GM12873 (cell line): ENCODE results near the gene IFNAR1.

Experiments
- TF ChIP-seq, protein P1 (sequence below): IDR thresholded peaks from 2 replicates; pipeline ENCODE4 v1.5.1; 2012; ENCODE audit warnings: low read depth, mild to moderate bottlenecking, moderate library complexity, low read length, control low read depth; ENCODE audit not compliant: insufficient read depth; ENCODE audit errors: missing control alignments

Gene IFNAR1

DNA sequence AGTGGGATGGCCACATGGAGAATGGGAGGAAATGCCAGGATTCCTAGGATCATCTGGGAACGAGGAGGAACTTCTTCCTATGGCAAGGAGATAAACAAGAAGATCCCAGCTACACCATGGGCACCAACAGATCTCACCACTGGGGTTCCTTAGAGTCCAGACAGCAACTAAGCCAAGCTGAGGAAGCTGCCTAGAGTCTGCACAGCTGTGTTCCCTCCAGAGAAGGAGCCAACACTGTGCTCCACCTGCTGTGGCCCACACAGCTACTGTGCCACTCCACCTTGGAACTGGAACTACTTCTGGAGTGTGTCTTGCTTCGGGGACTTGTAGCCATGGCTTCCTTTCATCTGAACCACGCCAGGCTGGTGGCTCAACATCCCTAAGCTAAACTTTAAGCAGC lies 6.0 kb downstream of the IFNAR1 start:
- TF ChIP-seq, protein P1, sequence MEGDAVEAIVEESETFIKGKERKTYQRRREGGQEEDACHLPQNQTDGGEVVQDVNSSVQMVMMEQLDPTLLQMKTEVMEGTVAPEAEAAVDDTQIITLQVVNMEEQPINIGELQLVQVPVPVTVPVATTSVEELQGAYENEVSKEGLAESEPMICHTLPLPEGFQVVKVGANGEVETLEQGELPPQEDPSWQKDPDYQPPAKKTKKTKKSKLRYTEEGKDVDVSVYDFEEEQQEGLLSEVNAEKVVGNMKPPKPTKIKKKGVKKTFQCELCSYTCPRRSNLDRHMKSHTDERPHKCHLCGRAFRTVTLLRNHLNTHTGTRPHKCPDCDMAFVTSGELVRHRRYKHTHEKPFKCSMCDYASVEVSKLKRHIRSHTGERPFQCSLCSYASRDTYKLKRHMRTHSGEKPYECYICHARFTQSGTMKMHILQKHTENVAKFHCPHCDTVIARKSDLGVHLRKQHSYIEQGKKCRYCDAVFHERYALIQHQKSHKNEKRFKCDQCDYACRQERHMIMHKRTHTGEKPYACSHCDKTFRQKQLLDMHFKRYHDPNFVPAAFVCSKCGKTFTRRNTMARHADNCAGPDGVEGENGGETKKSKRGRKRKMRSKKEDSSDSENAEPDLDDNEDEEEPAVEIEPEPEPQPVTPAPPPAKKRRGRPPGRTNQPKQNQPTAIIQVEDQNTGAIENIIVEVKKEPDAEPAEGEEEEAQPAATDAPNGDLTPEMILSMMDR: peak; percentile 20

DNA sequence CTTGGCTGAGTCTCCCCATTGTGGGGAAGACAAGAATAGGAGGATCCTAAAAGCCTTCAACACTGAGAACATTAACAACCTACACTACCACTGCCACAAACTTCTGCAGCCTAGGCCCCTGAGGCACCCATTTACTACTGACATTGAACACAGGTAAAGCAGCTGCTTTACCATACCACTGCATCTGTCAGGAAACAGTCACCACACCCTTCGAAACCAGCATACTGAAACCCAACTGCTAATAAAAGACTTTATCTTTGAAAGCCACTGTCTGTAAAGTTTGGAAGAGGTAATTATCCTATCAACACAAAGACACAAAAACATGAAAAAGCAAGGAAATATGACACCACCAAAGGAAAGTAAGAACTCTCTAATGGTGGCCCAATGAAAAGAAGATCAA lies 7.4 kb downstream of the IFNAR1 start:
- TF ChIP-seq, protein P1: no peak

DNA sequence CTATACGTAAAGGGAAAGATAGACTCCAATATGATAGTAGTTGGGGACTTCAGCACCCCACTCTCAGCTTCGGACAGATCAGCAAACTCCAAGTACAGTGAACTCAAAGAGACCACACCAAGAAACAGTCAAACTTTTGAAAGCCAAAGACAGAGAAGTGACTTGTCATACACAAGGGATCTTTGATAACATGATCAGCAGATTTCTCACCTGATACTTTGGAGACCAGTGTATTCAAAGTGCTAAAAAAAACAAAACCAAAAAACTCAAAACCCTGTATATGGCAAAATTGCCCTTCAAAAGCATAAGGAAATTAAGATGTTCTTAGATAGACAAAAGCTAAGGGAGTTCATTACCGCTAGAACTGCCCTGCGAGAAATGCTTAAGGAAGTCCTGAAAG lies 9.4 kb downstream of the IFNAR1 start:
- TF ChIP-seq, protein P1: no peak

DNA sequence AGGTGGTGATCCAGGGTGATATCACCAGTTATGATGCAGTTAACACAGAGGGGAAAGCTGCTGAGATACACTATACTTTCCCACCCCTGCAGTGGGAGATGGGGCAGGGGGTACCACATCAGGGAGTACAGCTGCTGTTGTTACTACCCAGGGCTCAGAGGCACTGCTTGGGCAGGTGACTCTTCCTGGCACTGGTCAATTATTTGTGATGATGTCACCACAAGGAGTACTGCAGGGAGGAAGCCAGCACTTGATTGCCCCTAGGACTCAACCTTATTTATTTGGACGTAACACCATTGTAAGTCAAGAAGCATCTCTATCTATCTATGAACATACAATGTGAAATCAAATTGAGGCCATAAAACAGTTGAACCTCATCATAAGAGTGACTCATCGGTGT lies 10.1 kb downstream of the IFNAR1 start:
- TF ChIP-seq, protein P1: no peak

DNA sequence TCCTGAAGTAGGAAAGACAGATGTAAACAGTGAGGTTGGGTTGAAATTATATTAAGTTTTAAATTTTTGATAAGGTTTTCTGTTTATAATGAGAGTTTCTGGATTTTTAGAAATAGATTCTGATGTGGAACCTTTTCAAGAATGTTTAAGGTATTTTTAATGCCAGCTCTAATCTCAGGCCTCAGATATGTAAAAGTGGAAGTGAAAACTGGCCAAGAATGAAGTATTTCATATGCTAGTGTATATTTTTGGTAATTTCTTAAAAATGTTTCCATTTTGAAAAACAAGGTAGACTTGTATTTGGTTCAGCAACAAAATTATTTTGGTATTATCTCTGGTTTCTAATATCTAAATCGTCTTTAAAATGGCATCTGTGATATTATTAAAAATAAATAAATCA lies 14.4 kb downstream of the IFNAR1 start:
- TF ChIP-seq, protein P1: no peak

DNA sequence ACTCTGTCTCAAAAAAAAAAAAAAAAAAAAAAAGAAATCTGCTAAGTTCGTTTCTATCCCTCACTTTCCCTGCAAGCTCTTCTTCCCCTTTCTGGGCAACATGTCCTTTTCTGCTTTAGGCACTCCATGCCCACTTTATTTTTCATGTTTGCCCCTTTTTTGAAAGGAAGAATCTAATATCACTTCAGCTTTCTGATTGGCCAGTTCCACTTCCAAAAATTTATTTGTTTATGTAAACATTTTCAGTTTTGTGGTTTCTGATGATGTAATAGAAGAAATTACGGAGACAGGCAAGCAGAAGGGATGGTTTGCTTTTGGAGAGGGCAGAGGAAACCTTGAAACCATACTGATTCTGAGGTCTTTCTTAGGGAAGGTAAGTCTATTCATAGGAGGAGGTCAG lies 15.1 kb downstream of the IFNAR1 start:
- TF ChIP-seq, protein P1: no peak

DNA sequence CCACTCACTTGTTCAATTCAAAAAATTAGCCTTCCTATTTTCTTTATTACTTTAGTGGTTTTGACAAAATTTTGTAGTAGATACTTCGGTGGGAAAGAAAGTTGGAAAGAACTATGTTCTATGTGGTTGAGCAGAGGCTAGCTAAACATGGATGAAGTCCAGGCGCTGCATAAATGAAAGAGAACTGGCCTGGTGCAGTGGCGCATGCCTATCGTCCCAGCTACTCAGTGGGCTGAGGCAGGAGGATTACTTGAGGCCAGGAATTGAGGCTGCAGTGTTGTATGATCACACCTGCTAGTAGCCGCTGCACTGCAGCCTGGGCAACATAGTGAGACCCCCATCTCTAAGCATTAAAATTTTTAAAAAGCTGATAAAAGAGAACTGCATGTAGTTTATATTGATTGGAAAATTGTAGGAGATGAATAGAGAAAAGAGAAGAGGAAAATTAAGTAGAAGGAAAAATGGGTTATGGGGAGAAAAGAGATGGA lies 21.0 kb downstream of the IFNAR1 start:
- TF ChIP-seq, protein P1: no peak

DNA sequence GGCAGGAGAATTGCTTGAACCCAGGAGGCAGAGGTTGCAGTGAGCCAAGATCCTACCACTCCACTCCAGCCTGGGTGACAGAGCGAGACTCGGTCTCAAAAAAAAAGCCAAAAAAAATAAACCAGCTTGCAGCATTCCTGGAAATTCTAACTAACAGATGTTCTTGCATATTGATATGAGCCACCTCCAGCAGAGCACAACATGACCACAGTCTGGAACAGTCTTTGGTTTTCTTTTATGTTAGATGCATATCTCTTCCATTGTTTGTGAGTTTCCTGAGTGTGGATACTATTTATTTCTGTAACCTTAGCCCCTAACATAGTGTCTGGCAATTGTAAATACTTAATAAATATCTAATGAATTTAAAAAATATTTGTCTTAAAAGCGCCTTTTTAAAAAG lies 23.9 kb downstream of the IFNAR1 start:
- TF ChIP-seq, protein P1: no peak
